ENCODE data around the gene SLC3A2. TPM values are rescaled to one million over a fixed set of nuclear protein-coding genes. Genes with fewer than 3 reads are reported as not detected.
"Not testable (repeated sequence)": the region's sequence is repeated elsewhere in the genome, so short reads cannot be mapped to it uniquely, and the experiment has no call there.

SLC3A2 gene
- 77.9 and 84.9 TPM in 2 replicates for total RNA-seq

GRCh38 chr11:62880803-62881578, at the start of gene SLC3A2:
SLC3A2 (plus strand) TSS chr11:62880896; CDS start chr11:62881024, 128 bp downstream.
- peak; percentile 94 for DNase-seq

DNA sequence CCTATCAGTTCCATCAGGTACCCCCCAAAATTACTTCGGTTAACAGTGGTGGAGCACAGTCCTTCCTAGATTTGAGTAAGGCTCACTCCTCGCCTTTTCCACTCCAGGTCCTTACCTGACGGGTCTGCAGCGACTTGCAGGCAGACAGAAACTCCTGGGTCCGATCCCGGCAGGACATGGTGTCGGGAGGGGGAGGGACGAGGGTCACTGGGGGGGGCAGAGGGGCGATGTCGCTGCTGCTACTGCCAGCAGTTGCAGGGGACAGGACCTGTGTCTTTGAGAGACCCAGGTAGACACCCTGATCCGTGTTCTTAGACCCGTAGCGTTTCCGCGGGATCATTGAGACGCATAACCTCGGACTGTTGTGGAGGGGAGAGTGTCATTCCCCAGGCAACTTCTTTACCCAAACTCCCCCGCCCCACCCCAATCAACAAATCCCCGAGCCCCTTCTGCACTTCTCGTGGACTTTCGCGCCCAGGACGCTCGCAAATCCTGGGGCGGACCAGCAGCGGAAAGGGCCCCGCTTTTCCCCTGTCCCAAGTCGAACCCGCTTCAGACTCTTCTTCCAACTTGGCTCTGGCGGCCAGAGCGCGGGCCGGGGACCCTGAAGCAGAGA, 49.7 kb upstream of the SLC3A2 start:
- DNase-seq: peak; percentile 73

GRCh38 chr11:62831520-62832335, 49.0 kb upstream of the SLC3A2 start, which contains the start of gene STX5:
STX5 (minus strand) TSS chr11:62832051; CDS start chr11:62831243, 808 bp downstream.
- peak; percentile 99 for DNase-seq

DNA sequence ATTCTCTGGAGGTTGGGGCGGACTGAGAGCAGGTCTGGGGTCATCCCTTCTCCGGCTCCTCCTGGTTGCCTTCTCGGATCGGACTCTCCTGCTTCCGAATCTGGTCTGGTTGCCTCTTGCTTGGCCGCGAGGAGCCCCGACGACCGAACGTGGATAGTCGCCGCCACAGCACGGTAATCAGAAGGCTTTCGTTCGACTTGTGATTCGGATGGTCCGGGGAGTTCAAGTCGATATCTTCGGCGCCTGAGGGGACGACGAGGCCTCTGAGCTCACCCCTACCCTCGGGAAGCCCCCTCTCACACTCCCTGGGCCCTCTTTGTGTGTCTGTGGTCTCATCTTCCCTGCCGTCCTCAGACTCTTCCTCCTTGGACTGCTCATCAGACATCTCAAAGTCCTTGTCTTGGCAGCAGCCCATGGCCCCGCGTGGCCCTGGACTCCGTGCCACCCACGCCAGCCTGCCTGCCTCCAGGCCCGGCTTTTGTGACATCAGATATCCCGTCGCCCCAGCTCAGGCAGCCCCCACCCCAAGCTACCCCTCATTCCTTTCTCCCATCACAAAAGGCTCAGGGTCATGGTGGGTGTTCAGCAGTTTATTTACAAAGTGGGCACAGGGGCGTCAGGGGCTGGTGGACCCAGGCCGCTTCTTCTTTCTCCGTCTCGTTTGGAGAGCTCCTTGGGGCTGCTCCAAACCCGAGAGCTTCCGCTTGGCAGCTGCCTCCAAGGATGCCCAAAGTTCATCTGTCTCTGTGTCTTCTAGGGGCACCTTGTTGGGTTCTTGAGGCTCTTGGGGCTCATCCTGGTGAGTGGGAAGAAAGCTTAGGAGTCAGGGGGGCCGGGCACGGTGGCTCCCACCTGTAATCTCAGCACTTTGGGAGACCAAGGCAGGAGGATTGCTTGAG, 48.1 kb upstream of the SLC3A2 start, which contains the start of gene TEX54:
TSS of gene TEX54 (minus strand) at position 506 of the 899 bp plus-strand sequence.
- DNase-seq: no peak

- DNase-seq: no peak
Observed at GRCh38 chr11:62835336-62835735, 45.4 kb upstream of the SLC3A2 start.

GRCh38 chr11:62839050-62839945, 41.4 kb upstream of the SLC3A2 start, which contains the start of gene WDR74:
WDR74 (minus strand) TSS chr11:62839590; CDS start chr11:62839570, 20 bp downstream.
- peak; percentile 96 for DNase-seq

GRCh38 chr11:62840721-62841360, 39.9 kb upstream of the SLC3A2 start:
- peak; percentile 66 for DNase-seq

DNA sequence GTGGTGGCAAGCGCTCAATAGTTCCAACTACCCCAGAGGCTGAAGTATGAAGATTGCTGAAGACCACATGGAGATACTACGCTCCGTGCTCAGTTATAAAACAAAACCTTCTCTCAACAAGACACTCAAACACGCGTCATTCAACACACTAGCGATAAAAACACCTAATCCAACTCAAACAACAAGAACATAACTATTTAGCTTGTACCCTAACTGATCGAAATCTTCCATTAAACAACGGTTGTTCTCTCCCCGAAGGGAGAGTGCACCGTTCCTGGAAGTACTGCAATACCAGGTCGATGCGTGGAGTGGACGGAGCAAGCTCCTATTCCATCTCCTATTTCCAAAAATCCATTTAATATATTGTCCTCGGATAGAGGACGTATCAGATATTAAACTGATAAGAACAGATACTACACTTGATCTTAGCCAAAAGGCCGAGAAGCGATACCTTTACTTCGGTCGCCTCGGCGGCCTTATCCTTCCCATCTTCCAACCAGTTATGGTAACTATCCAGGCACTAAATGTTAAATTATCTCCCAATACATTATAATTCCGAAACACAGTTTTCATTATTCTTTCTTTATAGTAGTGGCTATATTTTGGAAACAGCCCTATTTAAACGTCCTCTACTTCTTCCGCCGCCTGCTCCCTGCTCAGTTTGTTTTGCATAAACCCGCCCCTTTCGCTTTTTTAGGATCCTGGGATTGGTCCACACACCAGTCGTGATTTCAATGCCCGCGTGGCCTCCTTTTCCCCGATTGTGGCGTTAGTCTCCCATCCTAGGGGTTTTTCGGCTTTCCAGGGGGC, 39.1 kb upstream of the SLC3A2 start:
- peak; percentile 98 for DNase-seq

- DNase-seq: no peak
Observed at GRCh38 chr11:62842171-62842741, 38.4 kb upstream of the SLC3A2 start.

DNA sequence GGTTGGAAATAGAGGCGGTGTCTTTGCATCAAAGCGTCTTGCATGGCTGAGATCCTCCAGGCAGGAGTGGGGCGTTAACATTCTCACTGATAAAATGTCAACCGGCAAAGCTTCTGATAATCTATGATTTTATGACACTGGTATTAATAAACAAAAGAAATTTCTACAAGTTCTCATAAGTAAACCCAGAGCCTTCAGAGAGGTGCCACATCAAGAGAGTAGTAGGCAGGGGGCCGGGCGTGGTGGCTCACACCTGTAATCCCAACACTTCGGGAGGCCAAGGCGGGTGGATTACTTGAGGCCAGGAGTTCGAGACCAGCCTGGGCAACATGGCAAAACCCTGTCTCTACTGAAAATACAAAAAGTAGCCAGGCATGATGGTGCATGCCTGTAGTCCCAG, 37.8 kb upstream of the SLC3A2 start:
- DNase-seq: not testable (repeated sequence)

DNA sequence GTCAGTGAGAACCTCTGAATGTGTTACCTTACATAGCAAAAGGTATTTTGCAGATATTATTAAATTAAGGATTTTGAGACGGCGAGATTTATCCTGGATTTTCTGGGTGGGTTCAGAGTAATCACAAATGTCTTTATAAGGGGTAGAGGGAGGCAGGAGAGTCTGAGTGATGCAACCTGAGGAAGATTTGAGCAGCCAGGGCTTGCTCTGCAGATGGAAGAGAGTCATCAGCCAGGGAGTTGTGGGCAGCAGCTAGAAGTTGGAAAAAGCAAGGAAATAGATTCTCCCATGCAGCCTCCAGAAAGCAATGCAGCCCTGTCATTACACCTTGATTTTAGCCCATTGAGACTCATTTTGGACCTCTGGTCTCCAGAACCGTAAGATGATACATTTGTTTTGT, 37.2 kb upstream of the SLC3A2 start:
- DNase-seq: no peak

DNA sequence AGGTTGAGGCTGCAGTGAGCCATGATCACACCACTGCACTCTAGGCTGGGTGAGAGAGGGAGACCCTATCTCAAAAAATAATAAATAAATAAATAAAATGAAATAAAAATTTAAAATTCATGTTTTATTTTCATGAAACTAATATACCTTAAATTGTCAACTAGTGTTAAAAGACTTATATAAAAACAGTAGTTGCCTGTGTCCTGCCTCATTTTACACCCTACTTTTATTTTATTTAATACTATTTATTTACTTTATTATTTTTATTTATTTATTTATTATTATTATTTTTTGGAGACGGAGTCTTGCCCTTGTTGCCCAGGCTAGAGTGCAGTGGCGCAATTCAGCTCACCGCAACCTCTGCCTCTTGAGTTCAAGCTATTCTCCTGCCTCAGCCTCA, 36.5 kb upstream of the SLC3A2 start:
- DNase-seq: no peak

DNA sequence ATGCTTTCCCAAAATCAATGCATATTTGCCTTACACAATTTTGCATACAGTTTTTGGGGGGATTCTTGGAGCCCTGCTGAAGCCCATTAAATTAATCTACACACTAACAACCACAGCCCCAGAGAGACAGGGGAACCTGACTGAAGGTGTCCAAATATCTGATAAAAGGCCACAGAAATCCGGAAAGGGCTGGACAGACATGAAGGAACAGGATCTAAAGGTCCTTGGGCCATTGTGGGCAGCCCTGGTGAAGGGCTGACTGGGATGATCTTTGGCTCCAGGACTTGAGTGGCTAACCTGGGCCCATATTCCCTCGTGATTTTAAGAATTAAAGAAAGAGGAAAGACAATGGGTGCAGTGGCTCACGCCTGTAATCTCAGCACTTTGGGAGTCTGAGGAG, 34.5 kb upstream of the SLC3A2 start:
- no peak for DNase-seq

- no peak for DNase-seq
Observed at GRCh38 chr11:62847767-62848314, 32.9 kb upstream of the SLC3A2 start.

- DNase-seq: no peak
Observed at GRCh38 chr11:62850911-62851806, 29.5 kb upstream of the SLC3A2 start.

GRCh38 chr11:62851807-62852522, 28.7 kb upstream of the SLC3A2 start:
- no peak for DNase-seq
